PC-9 (cell line): ENCODE measurements around the gene TBCC. TPM values are rescaled to one million over a fixed set of nuclear protein-coding genes. Genes with fewer than 3 reads are reported as not detected.

Source experiments
- BruUV-seq: library from RNA; stranded (reverse); fragments of 400-500 nt; replicated peaks from 2 replicates; lab custom pipeline; 2021; lab: Mats Ljungman, UMichigan
- CTCF ChIA-PET: fragments of 300-600 bp; sonication (Branson Sonifier 250); formaldehyde crosslinking; loops from one replicate; lab custom pipeline; 2022; ENCODE audit warnings: antibody characterized with exemption; lab: Charles Lee
- POLR2A ChIA-PET: fragments of 300-600 bp; sonication (Branson Sonifier 250); formaldehyde crosslinking; loops from one replicate; lab custom pipeline; 2022; ENCODE audit warnings: antibody characterized with exemption; ENCODE audit not compliant: unreplicated experiment; lab: Charles Lee
- DNase-seq, 2 experiments: peaks; one replicate each; pipeline versions ENCODE4 v3.0.0 to v3.0.0-alpha.2; 2015 to 2022; ENCODE audit warnings: mixed read lengths in 1 of 2
- H2AFZ ChIP-seq: fragments of 200-600 bp; sonication (generic); 2 replicates; pipeline ENCODE4 v1.8.1; 2017; ENCODE audit warnings: antibody characterized with exemption
- H3F3A ChIP-seq: fragments of 200-600 bp; sonication (generic); 2 replicates; pipeline ENCODE4 v1.8.1; 2017; ENCODE audit warnings: antibody characterized with exemption, mild to moderate bottlenecking, low read depth; ENCODE audit not compliant: insufficient read depth
- H3K27ac ChIP-seq: fragments of 200-600 bp; sonication (generic); 2 replicates; pipeline ENCODE4 v1.6.1; 2016; ENCODE audit warnings: mixed run types
- H3K27me3 ChIP-seq: fragments of 200-600 bp; sonication (generic); 2 replicates; pipeline ENCODE4 v1.6.1; 2016; ENCODE audit warnings: low read depth, mixed run types; ENCODE audit not compliant: insufficient read depth
- H3K36me3 ChIP-seq: fragments of 200-600 bp; sonication (generic); 2 replicates; pipeline ENCODE4 v1.6.1; 2016; ENCODE audit warnings: low read depth, mixed run types
- H3K4me1 ChIP-seq: fragments of 200-600 bp; sonication (generic); replicated peaks from 2 replicates; pipeline ENCODE4 v1.6.1; 2016; ENCODE audit warnings: mixed run types; ENCODE audit not compliant: insufficient read depth
- H3K4me2 ChIP-seq: fragments of 200-600 bp; sonication (generic); 2 replicates; pipeline ENCODE4 v1.6.1; 2017; ENCODE audit warnings: mixed run types
- H3K4me3 ChIP-seq: fragments of 200-600 bp; sonication (generic); 2 replicates; pipeline ENCODE4 v1.6.1; 2016; ENCODE audit warnings: mixed run types
- H3K79me2 ChIP-seq: fragments of 200-600 bp; sonication (generic); 2 replicates; pipeline ENCODE4 v1.6.1; 2017; ENCODE audit warnings: low read depth, mixed run types
- H3K9me2 ChIP-seq: fragments of 200-600 bp; sonication (generic); 2 replicates; pipeline ENCODE4 v1.8.1; 2017; ENCODE audit warnings: mild to moderate bottlenecking; ENCODE audit not compliant: insufficient read depth
- H3K9me3 ChIP-seq: fragments of 200-600 bp; sonication (generic); 2 replicates; pipeline ENCODE4 v1.8.1; 2016; ENCODE audit warnings: low read depth; ENCODE audit not compliant: insufficient read depth
- H4K20me1 ChIP-seq: fragments of 200-600 bp; sonication (generic); 2 replicates; pipeline ENCODE4 v1.8.1; 2017; ENCODE audit not compliant: insufficient read depth
- CTCF ChIP-seq: fragments of 200-600 bp; sonication (generic); conservative IDR thresholded peaks from 2 replicates; pipeline ENCODE4 v1.6.1; 2017; ENCODE audit warnings: mixed run types, antibody characterized with exemption, mild to moderate bottlenecking, moderate library complexity
- EZH2 ChIP-seq: fragments of 200-600 bp; sonication (generic); IDR thresholded peaks from 2 replicates; pipeline ENCODE4 v1.8.0; 2017; ENCODE audit warnings: antibody characterized with exemption, low read depth
- intact Hi-C: fragments of 100-400 bp; cut with micrococcal nuclease; formaldehyde crosslinking; loops from one replicate; pipeline ENCODE4 v1.10.0; 2022; ENCODE audit not compliant: unreplicated experiment
- total RNA-seq: library from RNA; stranded (reverse); gene quantifications from 2 replicates; pipeline ENCODE4 v1.2.3, GENCODE V29; 2021

Gene TBCC
- total RNA-seq, 1 experiment from 2014 or later, result 12.3 TPM

GRCh38 chr6:42783876-42784642, 38.2 kb upstream of the TBCC start:
- DNase-seq, result no peak
- Histone ChIP-seq H3K4me2 (peak overlapping the region; percentile 95), H3K9me3 (no peaks in the 10 kb centered on the region), H3K27me3 (no peaks in the 10 kb centered on the region), H3K79me2 (peaks cover 53% of the 10 kb centered on the region), H3K36me3 (no peaks in the 10 kb centered on the region), H4K20me1 (no peaks in the 10 kb centered on the region), H3K4me1 (peaks cover 34% of the 10 kb centered on the region), H3K4me3 (peak overlapping the region; percentile 99), H3K9me2 (no peaks in the 10 kb centered on the region), H2AFZ (peak overlapping the region; percentile 76), H3K27ac (peak overlapping the region; percentile 94), H3F3A (peaks cover 40% of the 10 kb centered on the region)
- ChIA-PET POLR2A (interaction anchor here (0.7 kb wide), 1 partner anchor 377 kb away, joined by 8 read pairs; no protein-coding TSS in a partner anchor), CTCF (no interaction called here)
- BruUV-seq, result no TSS peak
- intact Hi-C loops, result no loop called here
- no peak for TF ChIP-seq EZH2
- no peak for TF ChIP-seq CTCF

- H4K20me1 ChIP-seq, result no peaks in the 10 kb centered on the region
- peak overlapping the region; percentile 99 for H3K4me3 ChIP-seq
- no peaks in the 10 kb centered on the region for H3K36me3 ChIP-seq
- peaks cover 39% of the 10 kb centered on the region for H3F3A ChIP-seq
- peaks cover 39% of the 10 kb centered on the region for H3K4me1 ChIP-seq
- H3K9me2 ChIP-seq, result no peaks in the 10 kb centered on the region
- no peaks in the 10 kb centered on the region for H3K9me3 ChIP-seq
- no peaks in the 10 kb centered on the region for H3K27me3 ChIP-seq
- peak overlapping the region; percentile 95 for H3K4me2 ChIP-seq
- peak overlapping the region; percentile 94 for H3K27ac ChIP-seq
- H2AFZ ChIP-seq, result peak overlapping the region; percentile 76
- POLR2A ChIA-PET, result interaction anchor here (0.5 to 2.0 kb wide), 3 partner anchors 37 to 106 kb away, joined by 8 to 50 read pairs (median 9); partner anchors contain the start of genes RPL7L1 and TBCC
- CTCF ChIA-PET, result no interaction called here
- peak in 1 of 2 experiments; percentile 45 for DNase-seq
- intact Hi-C loops, result no loop called here
- TSS peak; percentile 57 for BruUV-seq
- TF ChIP-seq EZH2 (no peak), CTCF (no peak)
- H3K79me2 ChIP-seq, result peaks cover 53% of the 10 kb centered on the region
These were observed 37.4 kb upstream of the TBCC start for GRCh38 chr6:42783177-42783875.

DNA sequence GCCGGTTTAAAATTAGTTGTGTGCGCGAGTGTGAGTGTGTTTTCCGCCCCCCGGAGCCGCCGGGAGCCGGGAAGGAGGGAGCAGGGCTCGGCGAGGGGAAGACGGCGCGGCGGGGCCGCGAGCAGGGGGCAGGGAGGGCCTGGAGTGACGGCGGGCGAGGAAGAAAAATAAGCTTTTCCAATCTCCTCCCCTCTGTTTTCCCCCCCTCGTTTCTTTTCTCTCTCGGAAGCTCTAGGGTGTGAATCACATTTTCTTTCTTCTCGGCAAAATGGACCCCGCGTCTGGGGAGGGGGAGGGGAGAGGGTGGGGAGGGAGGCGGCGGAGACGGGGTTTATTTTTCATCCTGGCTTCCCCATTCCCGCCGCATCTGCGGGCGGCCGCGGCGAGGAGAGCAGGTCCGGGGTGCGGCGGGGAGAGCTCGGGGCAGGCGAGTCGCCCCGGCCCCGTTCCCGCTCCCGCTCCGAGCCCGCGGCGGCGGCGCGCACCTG, 36.8 kb upstream of the TBCC start:
- H4K20me1 ChIP-seq, result no peaks in the 10 kb centered on the region
- H3K27ac ChIP-seq, result peak overlapping the region; percentile 94
- H3K79me2 ChIP-seq, result peaks cover 53% of the 10 kb centered on the region
- CTCF ChIA-PET, result interaction anchor here (0.6 to 0.7 kb wide), 2 partner anchors 36 to 44 kb away, joined by 5 to 7 read pairs; no protein-coding TSS in a partner anchor
- H3K9me2 ChIP-seq, result no peaks in the 10 kb centered on the region
- peak overlapping the region; percentile 99 for H3K4me3 ChIP-seq
- no TSS peak for BruUV-seq
- H3K9me3 ChIP-seq, result no peaks in the 10 kb centered on the region
- H3F3A ChIP-seq, result peaks cover 38% of the 10 kb centered on the region
- no peaks in the 10 kb centered on the region for H3K27me3 ChIP-seq
- H3K4me2 ChIP-seq, result peak overlapping the region; percentile 95
- TF ChIP-seq CTCF, result no peak
- TF ChIP-seq EZH2, result no peak
- H3K36me3 ChIP-seq, result no peaks in the 10 kb centered on the region
- H3K4me1 ChIP-seq, result peaks cover 39% of the 10 kb centered on the region
- peak; percentile 60 to 62 for DNase-seq
- POLR2A ChIA-PET, result interaction anchor here (0.5 to 2.0 kb wide), 4 partner anchors 28 to 107 kb away, joined by 6 to 50 read pairs (median 8); partner anchors contain the start of genes RPL7L1 and TBCC
- peak overlapping the region; percentile 76; the same call in 1 of the 2 replicates for H2AFZ ChIP-seq
- intact Hi-C loops, result loop anchor here (1.0 kb wide), 1 partner anchor 36 kb away; the partner anchor contains the start of gene TBCC
